Head of caudate nucleus (tissue), 42 donors: ENCODE measurements around the gene PLEKHM2.
"Not testable (repeated sequence)": the region's sequence is repeated elsewhere in the genome, so short reads cannot be mapped to it uniquely, and the experiment has no call there.

Source experiments
- DNase-seq, 42 donors: peaks; one replicate each; pipeline versions ENCODE4 v3.0.0 to v3.0.0-alpha.2; 2020 to 2021; ENCODE audit warnings: mixed read lengths in 7 of 42
- intact Hi-C: fragments of 100-400 bp; cut with DNase I; formaldehyde crosslinking; loops from one replicate; pipeline ENCODE4 v1.15.0; 2022

PLEKHM2 gene

GRCh38 chr1:15684042-15684461 is at the start of gene PLEKHM2:
TSS of gene PLEKHM2 (plus strand) at chr1:15684320. CDS start at chr1:15684559, 239 bp downstream.
- peak in 32 of 42 donors; percentile 17 to 70 (median 51) for DNase-seq
- intact Hi-C loops = no loop called here

GRCh38 chr1:15636436-15636835 is 47.7 kb upstream of the PLEKHM2 start:
- intact Hi-C loops = no loop called here
- no peak for DNase-seq

GRCh38 chr1:15637826-15638225 is 46.3 kb upstream of the PLEKHM2 start:
- no peak for DNase-seq
- intact Hi-C loops = no loop called here

GRCh38 chr1:15639262-15639661 is 44.9 kb upstream of the PLEKHM2 start:
- DNase-seq = no peak
- intact Hi-C loops = no loop called here

- intact Hi-C loops = no loop called here
- DNase-seq = no peak
These were observed 44.2 kb upstream of the PLEKHM2 start for GRCh38 chr1:15639931-15640330.

- no peak for DNase-seq
- intact Hi-C loops = no loop called here
These were observed 43.5 kb upstream of the PLEKHM2 start for GRCh38 chr1:15640667-15641066.

- DNase-seq = no peak
- intact Hi-C loops = no loop called here
These were observed 34.2 kb upstream of the PLEKHM2 start for GRCh38 chr1:15649937-15650336.

- intact Hi-C loops = no loop called here
These were observed 33.7 kb upstream of the PLEKHM2 start for GRCh38 chr1:15650433-15650832.

GRCh38 chr1:15652130-15652529 is 32.0 kb upstream of the PLEKHM2 start:
- intact Hi-C loops = not testable (repeated sequence)

More at GRCh38 chr1:15650433-15650832, 33.7 kb upstream of the PLEKHM2 start:
- DNase-seq = no peak

GRCh38 chr1:15654091-15654690 is 29.9 kb upstream of the PLEKHM2 start:
- DNase-seq = peak in 21 of 42 donors; percentile 5 to 63 (median 21)
- intact Hi-C loops = no loop called here

More at GRCh38 chr1:15652130-15652529, 32.0 kb upstream of the PLEKHM2 start:
- not testable (repeated sequence) for DNase-seq

- intact Hi-C loops = no loop called here
- DNase-seq = no peak
These were observed 27.7 kb upstream of the PLEKHM2 start for GRCh38 chr1:15656464-15656863.

GRCh38 chr1:15657021-15657420 is 27.1 kb upstream of the PLEKHM2 start:
- no peak for DNase-seq
- intact Hi-C loops = no loop called here

GRCh38 chr1:15660151-15660550 is 24.0 kb upstream of the PLEKHM2 start:
- no peak for DNase-seq
- intact Hi-C loops = no loop called here

GRCh38 chr1:15662477-15662876 is 21.6 kb upstream of the PLEKHM2 start:
- intact Hi-C loops = no loop called here
- DNase-seq = no peak

- intact Hi-C loops = no loop called here
- DNase-seq = no peak
These were observed 20.2 kb upstream of the PLEKHM2 start for GRCh38 chr1:15663925-15664324.

- DNase-seq = no peak
- intact Hi-C loops = no loop called here
These were observed 16.8 kb upstream of the PLEKHM2 start for GRCh38 chr1:15667362-15667761.

- intact Hi-C loops = no loop called here
- DNase-seq = no peak
These were observed 15.9 kb upstream of the PLEKHM2 start for GRCh38 chr1:15668089-15668754.

- intact Hi-C loops = no loop called here
- no peak for DNase-seq
These were observed 15.0 kb upstream of the PLEKHM2 start for GRCh38 chr1:15669074-15669473.

GRCh38 chr1:15669864-15670263 is 14.3 kb upstream of the PLEKHM2 start:
- no peak for DNase-seq
- intact Hi-C loops = no loop called here

- no peak for DNase-seq
- intact Hi-C loops = no loop called here
These were observed 12.7 kb upstream of the PLEKHM2 start for GRCh38 chr1:15671430-15671829.
